Activated CD4-positive, alpha-beta T cell treated with anti-CD3 and anti-CD28 coated beads, Interleukin-2, Interleukin-6, amounts not matched to agents 100 ng/mL and 50 ng/mL, durations not matched to agents 16 hours and 8 hours (primary cell): ENCODE measurements around the gene TP73.

ENCODE experiments used
- DNase-seq: peaks from one replicate; pipeline ENCODE4 v3.0.0-alpha.2; 2020

TP73 gene

DNA sequence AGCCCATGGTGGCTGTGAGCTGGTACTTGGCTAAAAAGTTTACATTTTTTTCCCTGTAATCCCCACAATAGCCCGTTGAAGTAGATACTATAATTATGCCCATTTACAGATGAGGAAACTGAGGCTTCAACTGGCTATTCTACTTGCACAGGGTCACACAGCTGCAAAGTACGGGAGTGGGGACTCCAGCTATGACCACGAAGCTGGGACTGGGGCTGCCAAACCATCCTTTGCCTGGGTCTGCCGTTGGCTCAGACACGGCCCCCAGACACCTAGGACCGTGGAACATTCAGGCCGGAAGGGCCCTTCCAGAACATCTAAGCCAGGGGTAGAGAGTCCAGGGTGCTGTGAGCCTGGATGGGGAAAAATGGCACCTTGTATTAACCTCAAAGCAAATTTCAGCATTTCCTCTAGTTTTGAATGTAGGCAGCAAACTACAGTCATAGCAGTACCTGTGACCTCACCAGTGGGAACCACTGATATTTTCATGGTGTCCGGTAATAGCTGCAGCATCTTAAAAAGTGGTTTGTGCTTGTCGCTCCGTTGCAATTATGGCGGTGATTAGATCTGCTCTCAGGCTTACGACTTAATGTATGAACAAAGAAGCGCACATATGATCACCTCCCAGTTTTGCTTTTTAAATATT, 4.3 kb downstream of the TP73 start:
- DNase-seq, result peak; percentile 68

DNA sequence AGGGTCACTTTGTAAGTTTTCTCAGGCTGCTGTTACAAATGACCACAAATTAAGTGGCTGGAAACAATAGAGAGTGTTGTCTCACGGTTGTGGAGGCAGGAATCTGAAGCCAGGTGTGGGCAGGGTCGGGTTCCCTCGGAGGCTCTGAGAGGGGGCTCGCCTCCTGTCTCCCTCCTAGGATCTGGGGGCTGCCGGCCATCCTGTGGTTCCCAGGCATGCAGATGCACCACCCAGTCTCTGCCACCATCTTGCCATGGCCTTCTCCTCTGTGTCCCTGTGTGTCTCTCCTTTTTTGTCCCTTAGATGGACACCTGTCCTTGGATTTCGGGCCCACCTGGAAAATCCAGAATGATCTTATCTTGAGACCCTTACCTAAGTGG, 4.8 kb downstream of the TP73 start:
- no peak for DNase-seq

DNA sequence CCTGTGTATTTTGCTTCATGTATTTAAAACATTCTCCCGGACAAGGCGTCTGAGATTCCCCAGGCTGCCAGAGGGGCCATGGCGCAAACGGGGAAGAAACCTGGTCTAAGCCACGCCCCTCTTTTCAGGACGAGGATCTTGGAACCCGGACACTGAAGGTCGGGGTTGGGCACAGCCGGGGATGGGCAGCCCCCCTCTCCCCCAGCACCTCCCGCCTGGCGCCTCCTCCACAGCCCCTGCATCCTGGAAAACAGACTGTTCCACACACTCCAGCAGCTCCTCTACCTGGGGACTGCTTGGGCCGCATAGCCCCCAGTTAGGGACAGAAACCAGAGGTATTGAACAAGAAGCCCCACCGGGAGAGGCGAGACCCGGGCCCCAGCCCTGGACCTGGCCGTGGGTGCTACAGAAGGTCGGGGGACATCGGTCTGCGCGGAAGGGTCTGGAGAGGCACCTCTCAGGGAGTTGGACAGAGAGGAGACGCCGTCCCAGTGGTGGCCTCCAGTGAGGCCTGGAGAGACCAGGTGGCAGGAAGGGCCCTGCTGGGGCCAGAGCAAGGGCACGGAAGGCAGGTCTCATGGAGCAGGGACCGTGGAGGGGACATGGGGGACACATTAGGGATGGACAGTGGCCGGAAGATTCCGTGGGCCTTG, 5.4 kb downstream of the TP73 start:
- DNase-seq, result no peak

DNA sequence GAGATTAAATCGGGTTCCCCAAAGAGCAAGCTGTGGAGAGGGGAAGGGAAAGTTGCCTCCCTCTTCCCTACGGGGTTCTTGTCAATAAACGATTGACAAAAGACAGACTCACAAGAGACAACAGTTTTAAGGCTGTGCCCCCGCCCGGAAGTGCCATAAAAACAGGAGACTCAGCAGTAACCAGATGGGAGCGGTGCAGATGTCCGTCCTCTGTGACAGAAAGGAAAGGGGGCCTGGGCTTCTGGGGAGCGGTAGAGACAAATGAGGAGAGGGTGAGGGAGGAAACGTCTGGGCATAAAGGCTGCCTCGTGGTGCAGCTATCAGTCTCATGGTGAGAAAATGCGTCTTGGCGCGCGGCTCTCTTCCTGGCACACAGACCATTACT, 5.9 kb downstream of the TP73 start:
- DNase-seq, result no peak

DNA sequence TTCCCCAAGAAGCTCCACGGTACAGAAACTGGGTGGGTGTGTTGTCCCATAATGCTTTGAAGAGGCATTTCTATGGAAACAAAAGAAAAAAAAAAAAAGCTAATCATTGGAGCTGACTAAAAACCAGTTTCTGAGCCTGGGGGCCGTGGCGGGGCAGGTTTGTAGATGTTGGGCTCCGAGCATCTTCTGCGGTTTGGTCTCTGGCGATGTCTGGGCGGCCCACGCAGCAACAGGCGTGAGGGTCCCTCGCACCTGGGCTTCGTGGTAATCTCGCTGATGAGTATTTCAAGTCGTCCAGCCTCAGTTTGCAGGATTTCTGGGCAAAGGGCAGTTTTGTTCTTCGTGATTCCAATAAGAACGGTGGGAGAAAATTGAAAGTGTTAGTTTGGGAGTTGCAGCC, 6.8 kb downstream of the TP73 start:
- no peak for DNase-seq

DNA sequence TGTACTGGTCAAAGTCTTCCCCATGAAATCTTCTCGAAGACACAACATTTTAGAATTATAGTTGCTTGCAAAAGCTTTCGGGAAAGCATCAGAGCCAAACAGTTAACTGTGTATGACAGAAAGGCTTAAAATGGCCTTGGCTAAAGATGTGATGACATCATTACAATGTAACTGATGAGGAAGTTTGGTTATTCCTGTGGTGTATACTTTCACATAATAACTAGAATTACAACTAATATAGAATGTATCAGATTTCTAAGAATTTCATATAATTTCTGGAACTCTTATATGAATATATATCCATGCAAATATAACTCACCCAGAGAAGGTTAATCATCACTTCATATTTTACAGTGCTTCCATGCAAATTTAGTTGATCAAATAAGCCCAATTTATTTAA, 8.4 kb downstream of the TP73 start:
- DNase-seq, result no peak

DNA sequence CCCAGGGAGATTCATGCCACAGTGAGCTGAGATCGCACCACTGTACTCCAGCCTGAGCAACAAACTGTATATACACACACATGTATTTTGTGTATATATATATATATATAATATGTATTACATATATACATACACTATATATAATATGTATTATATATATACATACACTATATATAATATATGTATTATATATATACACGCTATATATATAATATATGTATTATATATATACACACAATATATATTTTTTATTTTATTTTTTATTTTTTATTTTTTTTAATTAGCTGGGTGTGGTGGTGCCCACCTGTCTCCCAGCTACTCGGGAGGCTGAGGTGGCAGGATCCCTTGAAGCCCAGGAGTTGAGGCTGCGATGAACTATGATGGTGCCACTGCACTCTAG, 9.3 kb downstream of the TP73 start:
- DNase-seq, result no peak

DNA sequence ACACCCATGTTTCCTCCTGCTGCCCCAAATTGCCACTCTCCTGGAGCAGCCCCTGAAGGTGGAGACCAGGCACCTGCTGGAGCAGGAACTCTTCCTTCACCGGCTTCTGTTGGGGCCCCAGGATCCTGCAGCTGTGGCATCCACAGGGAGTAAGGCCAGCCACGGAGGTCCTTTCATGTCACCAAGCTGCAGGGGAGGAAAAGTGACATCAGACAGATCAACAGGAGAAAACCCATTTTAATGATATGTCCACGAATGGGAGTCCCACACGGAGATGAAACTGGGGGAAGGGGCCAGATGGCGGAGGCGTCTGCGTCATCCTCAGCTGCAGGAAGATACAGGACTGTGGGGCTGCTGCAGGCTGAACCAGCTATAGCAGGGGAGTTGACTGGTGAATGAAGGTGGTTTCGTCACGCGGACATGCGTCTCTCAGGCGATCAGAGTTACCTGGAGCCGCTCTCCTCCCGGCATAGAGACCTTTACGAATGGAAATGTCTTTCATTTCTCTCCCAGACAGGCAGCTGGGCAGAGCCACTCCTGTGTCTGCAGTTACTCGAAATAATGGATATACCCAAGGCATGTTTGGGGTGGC, 9.9 kb downstream of the TP73 start:
- no peak for DNase-seq

DNA sequence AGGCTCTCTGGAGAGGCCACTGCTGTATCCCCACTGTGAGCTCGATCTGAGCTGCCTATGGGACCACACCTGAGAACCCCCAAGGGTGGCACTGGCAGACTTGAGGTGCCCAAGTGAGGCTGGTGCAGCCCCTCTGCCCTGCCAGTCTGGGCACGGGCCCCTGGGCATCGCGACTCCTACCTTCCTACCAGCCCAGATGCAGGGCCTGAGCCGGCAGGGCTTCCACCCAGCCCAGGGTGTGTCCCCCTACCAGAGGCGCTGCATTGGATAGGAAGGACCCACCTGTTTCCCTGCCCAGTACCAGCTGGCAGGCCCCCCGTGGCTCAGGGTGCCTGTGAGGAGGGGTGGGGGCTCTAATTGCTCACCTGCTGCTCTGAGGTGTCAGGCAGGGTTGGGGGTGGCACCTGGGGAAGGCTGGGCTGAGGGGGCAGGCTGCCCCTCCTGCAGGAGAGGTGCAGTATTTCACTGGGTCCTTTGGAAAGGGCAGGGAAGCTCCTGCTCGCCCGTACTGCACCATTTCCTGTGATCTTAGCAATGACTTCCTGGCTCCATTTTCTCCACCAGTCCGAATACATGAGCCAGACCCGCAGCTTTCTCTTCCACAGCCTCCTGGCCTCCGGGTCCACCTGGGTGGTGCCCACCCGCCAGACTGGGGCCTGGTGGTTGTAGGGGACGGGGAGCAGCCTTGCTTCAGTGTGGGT, 11.8 kb downstream of the TP73 start:
- no peak for DNase-seq

DNA sequence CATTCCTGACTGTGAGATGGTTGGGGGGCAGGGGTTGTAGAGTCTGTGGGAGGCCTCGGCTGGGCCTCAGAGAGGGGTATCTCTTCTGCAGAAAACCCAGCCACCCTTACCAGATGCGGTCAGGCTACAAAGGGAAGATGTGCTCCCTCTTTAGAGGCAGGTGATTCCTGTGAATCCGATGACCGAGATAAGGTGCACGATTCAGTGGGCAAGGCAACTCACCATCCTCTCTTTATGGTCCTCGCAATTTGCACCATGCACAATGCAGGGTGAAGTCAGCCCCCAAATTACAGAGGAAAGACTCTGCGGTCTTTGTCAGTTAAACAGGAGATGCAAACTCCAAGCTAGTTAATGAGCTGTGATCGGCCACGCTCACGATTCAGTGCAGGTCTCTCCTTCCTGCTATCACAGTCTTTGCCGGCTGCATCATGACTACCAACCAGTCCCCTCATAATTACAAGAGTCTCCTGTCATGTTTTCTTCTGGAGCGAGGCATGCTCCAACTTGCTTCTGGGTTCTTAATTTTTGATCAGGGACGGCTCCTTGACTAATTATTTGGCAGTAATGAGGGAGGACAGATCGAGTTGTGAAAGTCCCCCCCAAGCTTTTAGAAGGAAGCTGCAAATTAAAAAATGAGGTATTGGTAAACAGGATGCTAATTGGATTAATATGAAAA, 12.5 kb downstream of the TP73 start:
- no peak for DNase-seq

DNA sequence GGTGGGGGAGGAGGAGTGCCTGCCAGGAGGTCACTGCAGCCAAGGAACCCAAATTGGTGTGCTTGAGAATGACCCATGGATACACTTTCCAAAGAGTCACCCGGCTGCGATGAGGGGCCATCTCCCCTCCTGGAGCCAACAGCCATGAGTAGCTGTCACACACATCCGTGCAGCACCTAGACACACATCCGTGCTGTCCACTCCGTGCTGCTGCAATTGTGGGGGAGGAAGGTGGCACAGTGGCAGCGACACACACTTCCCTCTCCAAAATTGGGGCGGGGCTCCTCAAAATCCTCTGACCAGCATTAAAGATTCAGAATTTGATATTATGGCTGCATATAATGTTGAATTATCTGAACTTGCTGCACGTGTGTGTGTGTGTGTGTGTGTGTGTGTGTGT, 15.8 kb downstream of the TP73 start:
- DNase-seq, result no peak

DNA sequence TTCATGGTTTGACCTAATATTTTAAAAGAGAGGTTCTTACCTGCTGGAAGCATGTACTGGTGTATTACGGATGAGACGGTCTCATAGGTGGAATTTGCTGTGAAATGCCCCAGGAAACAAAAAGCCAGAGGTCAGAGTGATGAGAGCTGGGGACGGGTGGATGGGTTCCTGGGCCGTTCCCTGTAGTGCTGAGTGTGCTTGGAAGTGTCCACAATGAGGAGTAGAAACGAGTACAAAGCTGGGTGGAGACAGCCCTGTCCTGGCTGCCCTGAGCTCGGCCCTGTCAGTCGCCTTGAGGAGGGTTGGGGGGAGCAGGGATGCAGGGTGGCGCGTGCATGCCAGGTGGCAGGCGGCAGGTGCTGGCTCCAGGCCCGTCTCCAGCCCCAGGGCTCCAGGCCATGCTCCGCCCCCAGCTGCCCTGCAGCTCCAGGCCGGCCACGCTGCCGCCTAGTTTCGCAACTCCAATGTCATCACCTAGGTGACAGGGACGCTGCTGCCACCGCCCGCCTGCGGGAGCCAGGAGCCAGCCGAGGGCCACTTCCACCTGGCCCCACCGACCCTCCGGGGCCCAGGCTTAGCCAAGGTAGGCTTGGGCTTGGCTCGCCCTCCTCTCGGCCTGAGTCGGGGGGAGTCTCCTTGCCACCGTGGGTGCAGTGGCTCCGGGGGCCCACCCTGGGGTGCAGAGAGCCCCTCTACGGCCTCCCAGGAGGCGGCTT, 16.4 kb downstream of the TP73 start:
- DNase-seq, result no peak

DNA sequence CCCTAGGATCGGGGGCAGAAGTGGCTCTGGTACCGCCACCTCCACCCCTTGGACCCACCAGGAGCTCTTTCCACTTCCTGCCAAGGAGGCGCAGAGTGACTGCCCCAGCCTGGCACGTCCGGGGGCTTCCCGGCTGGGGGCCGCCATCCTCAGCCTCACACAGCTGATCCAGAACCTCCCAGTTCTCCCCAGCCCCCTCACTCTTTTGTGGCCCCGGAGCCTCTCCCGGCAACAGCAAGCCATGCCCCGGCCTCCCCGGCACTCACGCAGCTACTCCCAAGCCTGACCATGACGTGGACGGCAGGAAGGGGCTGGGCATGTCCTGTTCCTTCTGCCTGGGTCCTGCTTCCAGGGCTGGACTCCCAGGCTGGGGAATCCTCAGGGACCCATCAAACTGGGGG, 17.1 kb downstream of the TP73 start:
- DNase-seq, result no peak

DNA sequence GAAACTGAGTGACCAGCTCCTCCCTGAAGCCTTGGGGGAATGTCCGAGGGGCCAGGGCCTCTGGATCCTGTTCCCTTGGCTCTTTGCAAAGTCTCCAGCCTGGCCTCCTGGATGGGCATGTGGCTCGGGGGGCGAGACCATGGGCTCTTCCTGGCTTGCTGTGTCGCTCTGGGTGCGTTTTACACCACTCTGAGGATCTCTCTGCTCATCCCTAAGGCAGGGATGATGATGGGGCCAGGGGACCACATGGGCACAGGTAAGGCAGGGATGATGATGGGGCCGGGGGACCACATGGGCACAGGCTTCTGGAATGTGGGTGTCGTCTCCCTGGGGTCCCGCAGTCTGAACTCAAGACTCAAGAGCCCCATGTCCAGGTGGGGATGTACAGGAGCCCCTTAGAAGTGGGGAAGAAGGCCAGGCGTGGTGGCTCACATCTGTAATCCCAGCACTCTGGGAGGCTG, 17.7 kb downstream of the TP73 start:
- DNase-seq, result no peak

DNA sequence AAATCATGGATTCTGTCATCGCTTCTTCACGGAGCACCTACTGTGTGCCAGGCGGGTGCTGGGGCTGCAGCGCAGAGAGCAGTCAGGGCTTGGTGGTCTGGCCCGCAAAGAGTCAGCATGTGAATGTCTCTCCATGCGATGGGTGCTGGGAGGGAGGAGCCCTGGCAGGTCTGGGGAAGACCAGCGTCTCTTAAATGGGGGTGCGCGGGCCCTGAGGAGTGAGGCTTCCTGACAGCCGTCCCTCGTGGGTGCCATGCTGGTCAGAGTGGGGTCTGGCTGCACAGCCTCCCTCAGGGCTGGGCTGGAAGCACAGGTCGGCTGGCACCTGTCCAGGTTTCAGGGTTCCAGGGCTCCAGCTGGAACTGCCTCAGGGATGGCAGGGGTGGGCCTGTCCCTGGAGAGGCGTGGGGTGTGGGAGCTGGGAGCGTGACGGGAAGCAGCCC, 18.5 kb downstream of the TP73 start:
- DNase-seq, result no peak

DNA sequence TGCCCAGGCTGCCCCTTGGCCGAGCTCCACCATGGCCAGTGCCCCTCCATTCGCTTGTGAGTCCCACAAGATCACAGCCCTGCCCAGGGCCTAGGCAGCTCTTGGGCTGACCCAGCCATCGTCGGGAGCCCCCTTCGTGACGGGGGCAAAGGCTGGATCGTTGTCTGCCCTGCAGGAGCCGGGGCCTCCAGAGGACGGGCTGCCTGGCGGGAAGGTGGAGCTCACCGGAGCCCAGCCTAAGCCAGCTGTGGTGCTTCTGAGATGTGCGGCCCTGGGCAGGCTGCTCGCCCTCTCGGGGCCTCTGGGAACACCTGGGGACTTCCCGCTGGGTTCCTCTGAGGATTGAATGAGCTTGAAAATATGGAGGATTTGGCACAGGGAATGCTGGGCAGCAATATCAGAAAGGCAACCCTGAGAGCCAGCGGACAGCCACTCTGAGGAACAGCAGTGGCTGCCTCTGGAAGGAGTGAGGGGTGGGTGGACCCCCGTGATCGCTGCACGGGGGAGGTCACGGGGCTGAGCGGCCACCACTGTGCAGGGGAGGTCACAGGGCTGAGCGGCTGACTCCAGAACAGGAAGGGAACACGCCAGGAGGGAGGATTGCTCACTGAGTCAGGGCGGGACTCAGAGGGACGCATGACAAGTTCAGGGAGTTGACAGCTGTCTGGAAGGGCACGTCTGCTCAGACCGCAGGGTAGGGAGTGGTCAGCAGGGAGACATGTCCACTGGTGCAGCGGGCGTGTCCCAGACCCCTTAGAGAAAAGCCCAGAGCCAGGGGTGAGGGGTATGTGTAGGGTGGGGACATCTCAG, 19.3 kb downstream of the TP73 start:
- no peak for DNase-seq

DNA sequence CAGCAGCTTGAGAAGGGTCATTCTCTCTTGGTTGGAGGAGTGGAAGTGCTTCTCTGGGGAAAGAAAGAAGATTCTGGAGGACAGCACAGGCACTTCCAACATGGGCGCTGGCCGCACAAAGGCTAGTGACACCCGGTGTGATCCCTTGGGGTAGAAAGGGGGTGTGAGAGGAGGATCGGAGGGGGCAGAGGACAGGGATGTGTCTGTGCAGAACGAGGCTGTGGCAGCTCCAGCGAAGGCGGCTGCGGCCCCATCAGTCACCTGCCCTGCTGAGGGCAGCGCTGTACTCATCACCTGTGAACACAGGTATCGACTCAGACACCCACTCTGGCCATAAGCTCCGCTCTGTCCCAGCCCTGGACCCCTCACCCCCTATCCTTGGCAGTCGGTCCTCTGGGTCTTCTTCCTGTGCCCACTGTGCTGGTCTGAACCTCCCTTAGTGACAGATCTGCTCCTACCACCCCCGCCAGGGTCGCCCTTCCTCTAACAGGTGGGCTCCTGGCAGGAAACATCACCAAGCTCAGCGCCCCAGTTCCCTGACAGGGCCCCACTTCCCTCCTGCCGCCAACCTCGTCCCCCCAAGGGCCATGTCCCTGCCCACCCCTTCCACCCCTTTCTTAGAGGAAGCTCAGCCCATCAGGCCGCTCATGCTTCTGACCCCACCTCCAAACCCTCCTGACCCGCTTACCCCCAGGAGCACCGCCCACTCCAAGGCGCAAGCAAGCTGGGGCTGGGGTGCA, 20.1 kb downstream of the TP73 start:
- no peak for DNase-seq

DNA sequence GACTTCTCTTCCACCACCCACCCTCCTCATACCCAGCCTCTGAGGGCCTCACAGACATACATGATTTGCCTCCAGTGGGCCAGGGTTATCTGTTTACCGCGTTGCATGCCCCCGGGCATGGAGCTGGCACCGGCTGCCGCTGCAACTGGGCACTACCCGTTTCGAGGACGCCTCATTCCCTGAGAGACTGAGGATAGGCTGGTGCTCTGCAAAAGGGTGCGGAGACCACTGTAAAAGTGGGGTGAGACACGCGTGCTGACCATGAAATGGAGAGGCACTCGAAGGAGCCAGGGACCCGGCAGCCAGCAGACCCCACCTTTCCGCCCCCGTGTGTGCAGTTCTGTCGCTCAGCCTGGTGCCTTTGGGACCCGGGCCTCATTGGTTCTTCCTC, 20.6 kb downstream of the TP73 start:
- no peak for DNase-seq

DNA sequence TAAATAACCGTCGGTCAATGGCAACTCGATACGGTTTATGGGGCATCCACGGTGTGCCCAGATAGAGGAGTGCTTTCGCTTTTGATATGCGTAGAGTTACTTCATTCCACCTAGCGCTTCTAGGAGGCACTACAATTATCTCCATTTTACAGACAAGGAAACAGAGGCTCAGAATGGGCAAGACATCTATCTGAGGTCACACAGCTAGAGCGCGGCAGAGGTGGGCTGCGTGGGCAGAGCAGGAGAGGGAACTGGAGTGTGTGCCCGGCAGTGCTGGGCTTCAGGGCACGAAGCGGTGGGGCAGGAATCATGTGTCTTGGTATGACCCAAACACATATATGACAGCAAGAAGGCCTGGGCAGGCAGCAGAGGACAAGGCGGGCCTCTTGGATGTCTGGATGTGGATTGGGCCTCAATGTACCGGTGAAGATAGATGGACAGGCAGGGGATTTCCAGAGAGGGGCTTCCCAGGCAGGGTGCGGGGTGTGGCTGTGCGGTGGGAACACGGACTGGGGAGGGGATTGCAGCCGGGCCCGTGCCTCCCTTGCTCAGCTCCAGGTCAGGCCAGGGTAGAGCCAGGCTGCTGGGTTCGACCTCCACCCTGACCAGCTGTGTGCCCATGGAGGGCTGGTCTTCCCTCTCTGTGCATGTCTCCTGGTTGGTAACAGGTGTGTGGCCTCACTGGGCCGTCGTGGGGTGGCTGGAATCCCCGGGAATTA, 21.2 kb downstream of the TP73 start:
- no peak for DNase-seq
